Common myeloid progenitor, CD34-positive (primary cell): ENCODE results near the gene PPP1R9B.

ENCODE experiments used
- CTCF ChIA-PET: fragments of 350-600 bp; sonication (Branson Sonifier 250); formaldehyde crosslinking; loops from one replicate; lab custom pipeline; 2021; ENCODE audit warnings: antibody characterized with exemption; lab: Charles Lee
- POLR2A ChIA-PET: fragments of 350-600 bp; sonication (Branson Sonifier 250); formaldehyde crosslinking; loops from one replicate; lab custom pipeline; 2021; ENCODE audit warnings: antibody characterized with exemption; lab: Charles Lee
- DNase-seq, 3 donors: peaks; one replicate each; pipeline versions ENCODE4 v3.0.0 to v3.0.0-alpha.2; 2013
- H3K27ac ChIP-seq, 2 experiments: 1 replicate in 1 of 2; 2 replicates in 1 of 2; pipeline ENCODE4 v1.7.0; 2013; ENCODE audit warnings: inconsistent platforms in 2 of 2, low read length in 2 of 2, mild to moderate bottlenecking in 2 of 2, low read depth in 1 of 2, moderate library complexity in 1 of 2; ENCODE audit not compliant: severe bottlenecking in 2 of 2, insufficient read depth in 1 of 2, poor library complexity in 1 of 2
- H3K27me3 ChIP-seq, 5 experiments: replicated peaks in 2 of 5; 1 replicate in 3 of 5; 2 replicates in 2 of 5; pipeline versions ENCODE4 v1.6.1 to v1.7.0; 2013; ENCODE audit warnings: low read length in 4 of 5, mild to moderate bottlenecking in 2 of 5, moderate library complexity in 2 of 5, inconsistent platforms in 1 of 5; ENCODE audit not compliant: insufficient read depth in 5 of 5, control insufficient read depth in 4 of 5
- H3K36me3 ChIP-seq, 4 experiments: 1 replicate in 2 of 4; 2 replicates in 2 of 4; pipeline versions ENCODE4 v1.6.1 to v1.7.0; 2013; ENCODE audit warnings: low read length in 3 of 4, control low read depth in 1 of 4, mild to moderate bottlenecking in 1 of 4; ENCODE audit not compliant: control insufficient read depth in 4 of 4, insufficient read depth in 4 of 4
- H3K4me1 ChIP-seq, 4 experiments: 1 replicate in 3 of 4; 2 replicates in 1 of 4; pipeline versions ENCODE4 v1.6.1 to v1.7.1; 2013; ENCODE audit warnings: low read length in 3 of 4, mild to moderate bottlenecking in 3 of 4, control low read depth in 1 of 4, inconsistent platforms in 1 of 4, moderate library complexity in 1 of 4; ENCODE audit not compliant: control insufficient read depth in 4 of 4, insufficient read depth in 4 of 4; ENCODE audit errors: control extremely low read depth in 1 of 4
- H3K4me3 ChIP-seq, 7 experiments: 1 replicate in 4 of 7; 2 replicates in 3 of 7; pipeline versions ENCODE4 v1.5.1 to v1.7.0; 2013; ENCODE audit warnings: mild to moderate bottlenecking in 7 of 7, low read length in 6 of 7, moderate library complexity in 6 of 7, inconsistent platforms in 2 of 7, low read depth in 2 of 7, control low read depth in 1 of 7; ENCODE audit not compliant: insufficient read depth in 4 of 7, control insufficient read depth in 1 of 7; ENCODE audit errors: extremely low read depth in 1 of 7
- H3K9me3 ChIP-seq, 5 experiments: 1 replicate in 4 of 5; 2 replicates in 1 of 5; pipeline versions ENCODE4 v1.6.1 to v1.7.1; 2013; ENCODE audit warnings: low read length in 4 of 5, mild to moderate bottlenecking in 2 of 5, inconsistent platforms in 1 of 5, low read depth in 1 of 5, moderate library complexity in 1 of 5; ENCODE audit not compliant: control insufficient read depth in 4 of 5, insufficient read depth in 2 of 5; ENCODE audit errors: control extremely low read depth in 1 of 5
- WGBS: methylation state at CpG from one replicate; pipeline ENCODE4 v1.1.5; 2013; ENCODE audit not compliant: insufficient coverage; 5-methylcytosine and 5-hydroxymethylcytosine counted together

PPP1R9B gene

DNA sequence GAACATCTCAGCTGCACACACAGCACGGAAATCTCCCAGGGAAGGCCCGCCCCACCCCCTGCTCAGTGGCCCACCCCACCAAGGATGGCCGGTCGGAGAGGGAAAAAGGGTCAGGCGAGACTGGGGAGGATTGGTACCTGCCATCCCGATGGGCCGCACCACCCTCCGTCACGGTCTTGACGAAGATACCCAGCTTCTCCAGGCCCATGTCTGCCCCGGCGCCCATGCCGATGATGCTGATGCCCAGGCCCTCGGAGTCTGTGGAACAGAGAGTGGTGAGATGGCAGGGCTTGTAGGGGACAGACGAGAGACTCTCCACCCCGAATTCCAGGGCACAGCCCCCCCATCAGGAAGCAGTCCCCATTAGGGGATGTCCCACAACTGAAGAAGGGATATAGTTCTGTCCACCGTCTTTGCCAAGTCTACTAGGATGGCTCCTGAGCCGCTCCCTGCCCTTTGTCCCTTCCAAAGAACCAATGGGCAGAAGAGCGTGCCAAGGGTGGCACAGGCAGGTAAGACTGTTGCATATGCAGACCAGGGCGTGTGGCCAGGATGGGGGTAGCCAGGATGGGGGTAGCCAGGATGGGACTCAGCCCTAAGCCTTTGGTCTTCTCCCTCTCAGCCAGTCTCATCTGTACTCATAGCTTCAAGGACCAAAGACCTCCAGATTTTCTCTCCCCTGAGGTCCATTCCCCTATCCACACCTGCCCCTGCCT, 6.9 kb downstream of the PPP1R9B start:
- CTCF ChIA-PET, result interaction anchor here (0.5 to 6.5 kb wide), 5 partner anchors 9 to 187 kb away, joined by 3 to 82 read pairs (median 4); partner anchors contain the start of gene PPP1R9B
- H3K4me3 ChIP-seq, result no peak overlapping the region
- WGBS, result 98% methylated on average over 20 of the region's 20 CpGs
- H3K4me1 ChIP-seq, result peaks cover 7 to 85% (median 80%) of the 10 kb centered on the region in 4 experiments
- peaks cover 8 to 82% (median 49%) of the 10 kb centered on the region in 4 experiments for H3K36me3 ChIP-seq
- peaks cover 0 to 2% (median 0%) of the 10 kb centered on the region in 5 experiments for H3K9me3 ChIP-seq
- POLR2A ChIA-PET, result no interaction called here
- H3K27ac ChIP-seq, result no peak overlapping the region
- DNase-seq, result no peak
- no peaks in the 10 kb centered on the region for H3K27me3 ChIP-seq

DNA sequence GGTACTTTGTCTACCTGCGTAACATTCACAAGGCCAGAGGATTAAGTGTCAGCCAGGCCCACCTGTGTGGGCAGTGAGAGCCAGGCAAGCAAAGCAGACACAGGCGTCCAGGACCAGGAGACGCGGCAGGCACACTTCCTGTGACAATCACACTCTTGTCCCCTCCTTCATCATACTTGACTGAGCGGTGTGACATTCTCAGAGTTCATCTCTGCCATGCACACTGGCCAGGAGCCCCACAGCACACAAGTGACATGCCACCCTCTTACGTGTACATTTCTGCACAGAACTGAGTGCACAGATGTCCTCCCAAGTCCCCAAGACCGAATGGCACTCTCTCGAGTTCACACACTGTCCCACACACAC, 8.7 kb downstream of the PPP1R9B start:
- DNase-seq, result no peak
- ChIA-PET CTCF (interaction anchor here (1.0 to 9.0 kb wide), 4 partner anchors 11 to 38 kb away, joined by 3 to 98 read pairs (median 75); partner anchors contain the start of gene PPP1R9B), POLR2A (no interaction called here)
- H3K4me1 ChIP-seq, result peaks cover 3 to 66% (median 62%) of the 10 kb centered on the region in 4 experiments
- H3K9me3 ChIP-seq, result peaks cover 0 to 2% (median 0%) of the 10 kb centered on the region in 5 experiments
- no peaks in the 10 kb centered on the region for H3K27me3 ChIP-seq
- H3K36me3 ChIP-seq, result peaks cover 21 to 96% (median 66%) of the 10 kb centered on the region in 4 experiments
- no peak overlapping the region for H3K27ac ChIP-seq
- peak overlapping the region in 1 of 7 experiments; percentile 16 for H3K4me3 ChIP-seq
- 43% methylated on average over 8 of the region's 8 CpGs for WGBS

DNA sequence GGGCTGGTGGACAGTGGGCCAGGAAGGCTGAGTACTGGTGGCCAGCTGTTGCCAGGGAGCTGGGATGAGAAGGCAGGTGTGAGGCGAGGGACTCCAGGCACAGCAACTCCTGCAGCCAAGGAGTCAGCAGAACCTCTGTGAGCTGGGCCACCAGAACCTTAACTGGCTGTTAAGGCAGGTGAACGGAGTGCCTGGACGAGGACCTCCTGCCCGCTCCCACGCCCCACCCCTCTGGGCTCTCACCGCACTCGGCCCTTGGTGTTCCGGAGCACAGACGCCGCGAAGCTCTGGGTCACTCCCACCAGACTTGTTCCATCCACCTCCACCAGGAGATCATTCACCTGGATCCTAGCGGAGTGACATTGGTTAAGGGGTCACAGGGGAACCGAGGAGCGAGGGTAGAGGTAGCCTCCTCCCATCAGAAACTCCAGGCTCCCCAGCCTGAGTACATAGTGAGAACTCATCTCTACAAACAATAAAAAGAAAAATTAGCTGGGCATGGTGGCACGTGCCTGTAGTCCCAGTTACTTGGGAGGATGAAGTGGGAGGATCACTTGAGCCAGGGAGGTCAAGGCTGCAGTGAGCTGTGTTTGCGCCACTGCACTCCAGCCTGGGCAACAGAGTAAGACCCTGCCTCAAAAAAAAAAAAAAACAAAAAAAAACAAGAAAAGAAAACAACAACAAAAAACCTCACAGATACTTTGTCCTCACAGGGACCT, 9.3 kb downstream of the PPP1R9B start:
- POLR2A ChIA-PET, result interaction anchor here (3.3 kb wide), 1 partner anchor 8 kb away, joined by 13 read pairs; no protein-coding TSS in a partner anchor
- Histone ChIP-seq H3K36me3 (peaks cover 24 to 96% (median 71%) of the 10 kb centered on the region in 4 experiments), H3K27me3 (no peaks in the 10 kb centered on the region), H3K4me3 (peak overlapping the region in 4 of 7 experiments; percentile 20 to 64 (median 38)), H3K27ac (no peak overlapping the region), H3K9me3 (peaks cover 0 to 2% (median 0%) of the 10 kb centered on the region in 5 experiments), H3K4me1 (peaks cover 3 to 61% (median 57%) of the 10 kb centered on the region in 4 experiments)
- no peak for DNase-seq
- CTCF ChIA-PET, result interaction anchor here (0.6 to 9.0 kb wide), 15 partner anchors 7 to 157 kb away, joined by 3 to 98 read pairs (median 4); partner anchors contain the start of genes PPP1R9B and SAMD14
- 83% methylated on average over 3 of the region's 16 CpGs for WGBS

GRCh38 chr17:50139950-50140885, 10.3 kb downstream of the PPP1R9B start:
- CTCF ChIA-PET, result interaction anchor here (0.6 to 9.0 kb wide), 20 partner anchors 8 to 158 kb away, joined by 3 to 98 read pairs (median 4); partner anchors contain the start of genes PDK2, PPP1R9B and SAMD14
- 14% methylated on average over 10 of the region's 19 CpGs for WGBS
- peak; percentile 68 to 80 (median 79) for DNase-seq
- Histone ChIP-seq H3K9me3 (peaks cover 0 to 2% (median 0%) of the 10 kb centered on the region in 5 experiments), H3K4me1 (peaks cover 3 to 51% (median 47%) of the 10 kb centered on the region in 4 experiments), H3K27me3 (no peaks in the 10 kb centered on the region), H3K4me3 (peak overlapping the region in 5 of 7 experiments; percentile 14 to 64 (median 35)), H3K36me3 (peaks cover 29 to 100% (median 76%) of the 10 kb centered on the region in 4 experiments), H3K27ac (no peak overlapping the region)
- POLR2A ChIA-PET, result interaction anchor here (1.1 to 3.3 kb wide), 2 partner anchors 9 to 11 kb away, joined by 6 to 13 read pairs; no protein-coding TSS in a partner anchor

- peaks cover 3 to 42% (median 41%) of the 10 kb centered on the region in 4 experiments for H3K4me1 ChIP-seq
- ChIA-PET POLR2A (interaction anchor here (1.1 to 3.3 kb wide), 2 partner anchors 10 to 12 kb away, joined by 6 to 13 read pairs; no protein-coding TSS in a partner anchor), CTCF (interaction anchor here (1.0 to 9.0 kb wide), 16 partner anchors 9 to 133 kb away, joined by 3 to 98 read pairs (median 6); partner anchors contain the start of genes PDK2, PPP1R9B and SAMD14)
- WGBS, result 94% methylated on average over 14 of the region's 15 CpGs
- no peak overlapping the region for H3K27ac ChIP-seq
- H3K36me3 ChIP-seq, result peaks cover 30 to 98% (median 72%) of the 10 kb centered on the region in 4 experiments
- peaks cover 0 to 2% (median 0%) of the 10 kb centered on the region in 5 experiments for H3K9me3 ChIP-seq
- no peak for DNase-seq
- no peaks in the 10 kb centered on the region for H3K27me3 ChIP-seq
- no peak overlapping the region for H3K4me3 ChIP-seq
Measured at GRCh38 chr17:50139185-50139783, 11.2 kb downstream of the PPP1R9B start.
